IMR-90 (cell line): ENCODE measurements around the gene CEP135. TPM values are rescaled to one million over a fixed set of nuclear protein-coding genes. Genes with fewer than 3 reads are reported as not detected.

Source experiments
- ATAC-seq: fragments of 200-7000 bp; cut with Tn5 transposase; 2 replicates; pipeline ENCODE4 v1.9.1; 2020; ENCODE audit warnings: low read depth, mild to moderate bottlenecking, moderate library complexity
- BruUV-seq: library from RNA; stranded (reverse); fragments of 400-500 nt; replicated peaks from 2 replicates; lab custom pipeline; 2021; lab: Mats Ljungman, UMichigan
- CTCF ChIA-PET: fragments of 300-600 bp; formaldehyde crosslinking; extraction: SDS; loops from one replicate; lab custom pipeline; 2021; ENCODE audit warnings: antibody characterized with exemption; lab: Yijun Ruan, JAX
- POLR2A ChIA-PET: fragments of 300-600 bp; sonication (Branson Sonifier 250); formaldehyde crosslinking; loops from one replicate; lab custom pipeline; 2022; ENCODE audit warnings: antibody characterized with exemption; ENCODE audit not compliant: unreplicated experiment; lab: Charles Lee
- DNase-seq: peaks from one replicate; pipeline ENCODE4 v3.0.0; 2013
- H2AFZ ChIP-seq: replicated peaks from 2 replicates; pipeline ENCODE3; 2013; ENCODE audit warnings: low read length, mild to moderate bottlenecking; ENCODE audit not compliant: poor library complexity
- H2AK5ac ChIP-seq: 2 replicates; pipeline ENCODE4 v1.6.1; 2013; ENCODE audit warnings: low read depth, low read length, inconsistent platforms
- H2AK9ac ChIP-seq: replicated peaks from 2 replicates; pipeline ENCODE3; 2013; ENCODE audit warnings: mild to moderate bottlenecking, low read depth, low read length, moderate library complexity; ENCODE audit not compliant: poor library complexity
- H2BK120ac ChIP-seq: 2 replicates; pipeline ENCODE4 v1.6.1; 2013; ENCODE audit warnings: low read depth, low read length, inconsistent platforms
- H2BK15ac ChIP-seq: 3 replicates; pipeline ENCODE4 v1.6.1; 2013; ENCODE audit warnings: low read depth, low read length, inconsistent platforms
- H2BK20ac ChIP-seq: 2 replicates; pipeline ENCODE4 v1.6.1; 2013; ENCODE audit warnings: low read depth, mild to moderate bottlenecking, inconsistent platforms, low read length, moderate library complexity
- H2BK5ac ChIP-seq: 2 replicates; pipeline ENCODE4 v1.6.1; 2013; ENCODE audit warnings: mild to moderate bottlenecking, low read depth, low read length, inconsistent platforms; ENCODE audit not compliant: poor library complexity, severe bottlenecking
- H3K14ac ChIP-seq: replicated peaks from 2 replicates; pipeline ENCODE4 v1.6.1; 2013; ENCODE audit warnings: low read depth, low read length, inconsistent platforms
- H3K18ac ChIP-seq: 2 replicates; pipeline ENCODE4 v1.6.1; 2013; ENCODE audit warnings: low read depth, low read length, control low read depth
- H3K23ac ChIP-seq: 2 replicates; pipeline ENCODE4 v1.6.1; 2013; ENCODE audit warnings: low read depth, low read length, inconsistent platforms
- H3K27ac ChIP-seq: 2 replicates; pipeline ENCODE4 v1.5.1; 2013; ENCODE audit warnings: mild to moderate bottlenecking, control low read depth, low read length; ENCODE audit not compliant: insufficient read depth
- H3K27me3 ChIP-seq: 2 replicates; pipeline ENCODE4 v1.6.1; 2013; ENCODE audit warnings: low read length; ENCODE audit not compliant: control insufficient read depth, insufficient read depth
- H3K36me3 ChIP-seq: 2 replicates; pipeline ENCODE4 v1.6.1; 2013; ENCODE audit warnings: low read length, mixed read lengths; ENCODE audit not compliant: control insufficient read depth, insufficient read depth
- H3K4ac ChIP-seq: 2 replicates; pipeline ENCODE4 v1.6.1; 2013; ENCODE audit warnings: low read depth, low read length, inconsistent platforms
- H3K4me1 ChIP-seq: 2 replicates; pipeline ENCODE4 v1.6.1; 2013; ENCODE audit warnings: low read length, mixed read lengths; ENCODE audit not compliant: control insufficient read depth, insufficient read depth
- H3K4me2 ChIP-seq: 2 replicates; pipeline ENCODE4 v1.6.1; 2013; ENCODE audit warnings: low read depth, mild to moderate bottlenecking, control low read depth, low read length, moderate library complexity
- H3K4me3 ChIP-seq: 2 replicates; pipeline ENCODE4 v1.5.1; 2013; ENCODE audit warnings: low read depth, mild to moderate bottlenecking, control low read depth, low read length, moderate library complexity; ENCODE audit not compliant: insufficient read depth
- H3K56ac ChIP-seq: 2 replicates; pipeline ENCODE4 v1.6.1; 2013; ENCODE audit warnings: low read length, inconsistent platforms; ENCODE audit not compliant: insufficient read depth; ENCODE audit errors: extremely low read depth
- H3K79me1 ChIP-seq, 2 experiments: 2 replicates each; pipeline ENCODE4 v1.6.1; 2013; ENCODE audit warnings: low read length in 2 of 2, inconsistent platforms in 1 of 2, low read depth in 1 of 2
- H3K9ac ChIP-seq: 2 replicates; pipeline ENCODE4 v1.6.1; 2013; ENCODE audit warnings: low read depth, low read length, control low read depth
- H3K9me1 ChIP-seq: 2 replicates; pipeline ENCODE4 v1.6.1; 2013; ENCODE audit warnings: low read length, inconsistent platforms; ENCODE audit not compliant: insufficient read depth
- H3K9me3 ChIP-seq: 2 replicates; pipeline ENCODE4 v1.6.1; 2013; ENCODE audit warnings: low read length; ENCODE audit not compliant: control insufficient read depth, insufficient read depth
- H4K20me1 ChIP-seq: 2 replicates; pipeline ENCODE4 v1.6.1; 2013; ENCODE audit warnings: low read length, inconsistent platforms; ENCODE audit not compliant: insufficient read depth
- H4K5ac ChIP-seq: 2 replicates; pipeline ENCODE4 v1.6.1; 2013; ENCODE audit warnings: mild to moderate bottlenecking, low read depth, low read length, control low read depth
- H4K8ac ChIP-seq, 2 experiments: 2 replicates each; pipeline ENCODE4 v1.6.1; 2013; ENCODE audit warnings: low read depth in 2 of 2, low read length in 2 of 2, control low read depth in 1 of 2, inconsistent platforms in 1 of 2
- H4K91ac ChIP-seq: 2 replicates; pipeline ENCODE4 v1.6.1; 2013; ENCODE audit warnings: low read depth, low read length, inconsistent platforms; ENCODE audit not compliant: insufficient read depth
- RAD21 ChIP-seq: IDR thresholded peaks from 2 replicates; pipeline ENCODE4 v1.6.1; 2012; ENCODE audit warnings: low read length, improper control_type of control experiment
- WGBS, 2 experiments: methylation state at CpG; one replicate each; pipeline versions ENCODE4 v1.1.5 to v1.1.7; 2013; ENCODE audit warnings: missing lambda C conversion rate in 2 of 2; ENCODE audit not compliant: insufficient read length in 1 of 2; ENCODE audit errors: extremely low coverage in 2 of 2; 5-methylcytosine and 5-hydroxymethylcytosine counted together
- dilution Hi-C: fragments of 300-500 bp; cut with HindIII; formaldehyde crosslinking; loops from one replicate; pipeline ENCODE4 v1.14.3; 2018; ENCODE audit warnings: low sequenced_read_pairs; ENCODE audit not compliant: unreplicated experiment
- in situ Hi-C: fragments of 300-500 bp; cut with MboI; formaldehyde crosslinking; loops from 3 replicates; pipeline ENCODE4 v1.14.3; 2019; ENCODE audit warnings: low sequenced_read_pairs, inconsistent platforms, mixed read lengths
- intact Hi-C: fragments of 100-400 bp; cut with micrococcal nuclease; formaldehyde crosslinking; loops from 2 replicates; pipeline ENCODE4 v1.10.0; 2022
- polyA plus RNA-seq, 3 experiments: library from polyadenylated mRNA; depleted of rRNA; stranded (reverse); fragments of >200 nt; gene quantifications; 2 replicates each; pipeline ENCODE4 v1.2.3, GENCODE V29; 2012; ENCODE audit warnings: low replicate concordance in 1 of 3
- total RNA-seq: library from RNA; depleted of rRNA; stranded (reverse); fragments of >200 nt; gene quantifications from 2 replicates; pipeline ENCODE4 v1.2.3, GENCODE V29; 2012

Gene CEP135
- total and polyA plus RNA-seq, 2 of the 4 experiments (the other 2 are of a cell fraction): 2.7 to 3.2 TPM

DNA sequence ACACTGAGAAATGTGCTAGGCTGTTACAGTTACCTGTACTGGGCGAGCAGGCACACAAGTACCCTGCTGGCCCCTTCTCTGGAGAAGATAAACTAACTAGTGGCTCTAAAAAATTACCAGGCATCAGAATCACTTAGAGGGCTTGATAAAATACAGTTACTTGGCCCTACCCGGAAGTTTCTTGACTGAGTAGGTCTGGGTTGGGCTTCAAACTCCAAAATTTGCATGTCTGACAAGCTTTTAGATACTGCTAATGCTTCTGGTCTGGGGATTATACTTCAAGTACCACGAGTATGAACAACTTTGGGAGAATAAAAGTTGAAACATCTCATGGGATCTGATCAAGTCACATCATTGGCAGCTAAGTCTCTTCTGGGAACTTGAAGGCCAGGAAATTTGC is 30.8 kb downstream of the CEP135 start:
- Histone ChIP-seq H2BK15ac (no peak overlapping the region), H3K27ac (no peak overlapping the region), H2BK120ac (no peak overlapping the region), H3K4ac (no peak overlapping the region), H3K4me2 (no peak overlapping the region), H3K4me1 (no peaks in the 10 kb centered on the region), H3K79me1 (no peaks in the 10 kb centered on the region; a peak in 1 of 4 replicates), H3K9ac (no peak overlapping the region), H3K4me3 (no peak overlapping the region), H3K56ac (no peak overlapping the region), H4K91ac (no peak overlapping the region), H2AFZ (no peak overlapping the region), H3K23ac (no peak overlapping the region), H2AK9ac (no peak overlapping the region), H2BK5ac (no peak overlapping the region), H3K27me3 (no peaks in the 10 kb centered on the region), H2AK5ac (no peak overlapping the region), H4K20me1 (no peaks in the 10 kb centered on the region), H3K9me3 (no peaks in the 10 kb centered on the region), H3K36me3 (peaks cover 3% of the 10 kb centered on the region; the same call in 1 of the 2 replicates), H4K5ac (no peak overlapping the region), H3K18ac (no peak overlapping the region), H4K8ac (no peak overlapping the region), H3K14ac (no peak overlapping the region), H3K9me1 (no peaks in the 10 kb centered on the region), H2BK20ac (no peak overlapping the region)
- dilution Hi-C loops: no loop called here
- no peak for DNase-seq
- POLR2A ChIA-PET: no interaction called here
- no peak for ATAC-seq
- intact Hi-C loops: no loop called here
- in situ Hi-C loops: no loop called here
- CTCF ChIA-PET: no interaction called here
- TF ChIP-seq RAD21: no peak
- WGBS, 2 experiments: no CpG with 5 or more reads among the region's 3 CpGs
- BruUV-seq: no TSS peak
